PFSK-1 (cell line): ENCODE results near the gene CFAP157.

ENCODE experiments used
- FOXP2 ChIP-seq: optimal IDR thresholded peaks from 2 replicates; pipeline ENCODE3; 2011; ENCODE audit warnings: borderline replicate concordance, control low read depth, inconsistent platforms; ENCODE audit not compliant: insufficient read depth; ENCODE audit errors: extremely low read length, extremely low read depth
- POLR2AphosphoS5 ChIP-seq: IDR thresholded peaks from 2 replicates; pipeline ENCODE4 v1.6.1; 2012; ENCODE audit warnings: low read depth, mild to moderate bottlenecking, control low read depth, low read length, moderate library complexity
- SIN3A ChIP-seq: IDR thresholded peaks from 2 replicates; pipeline ENCODE4 v1.6.1; 2012; ENCODE audit warnings: mild to moderate bottlenecking, low read length, moderate library complexity, borderline replicate concordance; ENCODE audit not compliant: insufficient read depth
- TAF1 ChIP-seq: IDR thresholded peaks from 2 replicates; pipeline ENCODE4 v1.6.1; 2012; ENCODE audit warnings: low read length, control low read depth, borderline replicate concordance; ENCODE audit not compliant: insufficient read depth
- TF ChIP-seq, protein P1 (sequence below), 2 experiments: IDR thresholded peaks; 2 replicates each; pipeline versions ENCODE4 v1.6.1 to v1.8.0; 2011 to 2012; ENCODE audit warnings: low read depth in 2 of 2, low read length in 2 of 2, control low read depth in 1 of 2, inconsistent platforms in 1 of 2, mild to moderate bottlenecking in 1 of 2, moderate library complexity in 1 of 2; ENCODE audit not compliant: insufficient read depth in 1 of 2

Gene CFAP157

DNA sequence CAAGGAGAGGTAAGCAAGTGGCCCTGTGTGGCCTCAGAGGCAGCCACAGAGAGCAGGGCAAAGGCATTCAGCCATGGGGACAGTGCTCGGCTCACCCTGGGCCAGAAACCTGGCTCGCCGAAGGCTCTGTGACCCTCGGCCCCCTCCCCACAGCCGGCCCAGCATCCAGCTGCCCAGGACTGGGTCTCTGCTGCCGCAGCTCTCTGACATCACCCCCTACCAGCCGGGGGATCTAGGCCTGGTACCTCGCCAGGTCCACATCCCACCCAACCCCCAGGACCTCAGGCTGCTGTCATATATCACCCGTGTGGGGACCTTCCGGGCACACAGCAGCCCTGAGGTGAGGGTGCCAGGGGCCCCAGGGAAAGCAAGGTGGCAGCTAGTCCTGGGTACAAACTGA, 6.1 kb downstream of the CFAP157 start:
- TF ChIP-seq, protein P1, sequence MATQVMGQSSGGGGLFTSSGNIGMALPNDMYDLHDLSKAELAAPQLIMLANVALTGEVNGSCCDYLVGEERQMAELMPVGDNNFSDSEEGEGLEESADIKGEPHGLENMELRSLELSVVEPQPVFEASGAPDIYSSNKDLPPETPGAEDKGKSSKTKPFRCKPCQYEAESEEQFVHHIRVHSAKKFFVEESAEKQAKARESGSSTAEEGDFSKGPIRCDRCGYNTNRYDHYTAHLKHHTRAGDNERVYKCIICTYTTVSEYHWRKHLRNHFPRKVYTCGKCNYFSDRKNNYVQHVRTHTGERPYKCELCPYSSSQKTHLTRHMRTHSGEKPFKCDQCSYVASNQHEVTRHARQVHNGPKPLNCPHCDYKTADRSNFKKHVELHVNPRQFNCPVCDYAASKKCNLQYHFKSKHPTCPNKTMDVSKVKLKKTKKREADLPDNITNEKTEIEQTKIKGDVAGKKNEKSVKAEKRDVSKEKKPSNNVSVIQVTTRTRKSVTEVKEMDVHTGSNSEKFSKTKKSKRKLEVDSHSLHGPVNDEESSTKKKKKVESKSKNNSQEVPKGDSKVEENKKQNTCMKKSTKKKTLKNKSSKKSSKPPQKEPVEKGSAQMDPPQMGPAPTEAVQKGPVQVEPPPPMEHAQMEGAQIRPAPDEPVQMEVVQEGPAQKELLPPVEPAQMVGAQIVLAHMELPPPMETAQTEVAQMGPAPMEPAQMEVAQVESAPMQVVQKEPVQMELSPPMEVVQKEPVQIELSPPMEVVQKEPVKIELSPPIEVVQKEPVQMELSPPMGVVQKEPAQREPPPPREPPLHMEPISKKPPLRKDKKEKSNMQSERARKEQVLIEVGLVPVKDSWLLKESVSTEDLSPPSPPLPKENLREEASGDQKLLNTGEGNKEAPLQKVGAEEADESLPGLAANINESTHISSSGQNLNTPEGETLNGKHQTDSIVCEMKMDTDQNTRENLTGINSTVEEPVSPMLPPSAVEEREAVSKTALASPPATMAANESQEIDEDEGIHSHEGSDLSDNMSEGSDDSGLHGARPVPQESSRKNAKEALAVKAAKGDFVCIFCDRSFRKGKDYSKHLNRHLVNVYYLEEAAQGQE (IDR thresholded peaks at IDR 0.05; ENCODE audit: insufficient read depth in 1 of 2, low read depth in 2 of 2, low read length in 2 of 2) = no peak
- no peak for TF ChIP-seq TAF1
- TF ChIP-seq FOXP2 = no peak
- TF ChIP-seq SIN3A = no peak
- no peak for TF ChIP-seq POLR2AphosphoS5

DNA sequence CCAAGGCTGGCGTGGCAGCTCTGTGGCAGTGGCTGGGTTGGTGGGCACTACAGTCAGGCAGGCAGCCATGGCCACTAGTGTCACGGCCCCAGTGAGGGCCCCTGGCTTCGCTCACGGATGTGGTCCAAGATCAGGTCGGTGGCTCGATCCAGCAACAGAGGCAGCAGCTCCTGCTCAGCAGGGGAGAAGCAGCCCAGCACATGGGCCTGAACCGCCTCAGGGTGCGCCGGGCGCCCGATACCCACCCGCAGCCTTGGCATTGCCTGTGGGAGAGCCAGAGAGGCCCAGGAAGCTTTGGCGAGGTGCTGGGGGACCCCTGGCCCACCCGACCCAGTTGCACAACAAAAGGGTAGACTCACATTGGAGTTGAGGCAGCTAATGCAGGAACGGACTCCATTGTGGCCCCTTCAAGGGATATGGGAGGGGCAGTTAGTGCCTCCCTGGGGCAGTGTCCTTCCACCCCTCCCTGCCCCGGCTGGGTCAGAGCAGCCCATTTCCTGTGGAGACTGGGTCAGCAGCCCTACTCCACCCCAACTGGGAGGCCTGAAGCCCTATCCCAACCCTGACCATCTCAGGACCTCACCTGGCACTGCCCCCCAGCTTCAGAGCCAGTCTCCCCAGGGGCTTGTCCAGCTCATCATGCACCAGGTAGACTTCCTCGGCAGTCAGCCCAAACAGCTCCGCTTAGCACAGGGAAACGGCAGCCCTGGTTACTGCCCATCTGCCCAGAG, 7.4 kb downstream of the CFAP157 start:
- TF ChIP-seq POLR2AphosphoS5 = no peak
- no peak for TF ChIP-seq SIN3A
- TF ChIP-seq FOXP2 = no peak
- TF ChIP-seq, protein P1 (IDR thresholded peaks at IDR 0.05; ENCODE audit: insufficient read depth in 1 of 2, low read depth in 2 of 2, low read length in 2 of 2) = no peak
- TF ChIP-seq TAF1 = no peak

DNA sequence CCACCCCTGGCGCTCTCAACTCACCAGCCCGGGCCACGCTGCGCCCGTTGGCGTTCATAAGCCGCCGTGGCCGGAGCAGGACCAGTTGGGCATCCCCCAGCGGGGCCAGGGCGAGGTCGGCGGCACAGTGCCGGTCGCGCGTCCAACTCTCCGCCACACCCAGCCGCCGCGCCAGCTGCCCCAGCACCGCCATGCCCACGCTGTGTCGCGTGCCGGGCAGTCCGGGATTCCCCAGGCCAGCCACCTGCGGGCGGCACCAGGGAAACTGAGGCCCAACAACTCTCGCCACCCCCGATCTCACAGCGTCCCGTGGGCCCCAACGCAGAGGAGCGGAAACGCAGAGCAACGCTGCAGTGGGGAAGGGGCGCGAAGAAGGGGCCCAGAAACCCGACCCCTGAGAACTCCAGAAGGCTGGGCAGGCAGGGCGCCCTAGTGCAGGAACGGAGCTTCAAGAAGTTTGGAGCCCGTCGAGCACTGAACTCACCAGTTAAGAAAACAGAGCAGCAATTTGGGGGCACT, 8.2 kb downstream of the CFAP157 start:
- TF ChIP-seq TAF1 (no peak), POLR2AphosphoS5 (no peak), FOXP2 (no peak), SIN3A (no peak)
- TF ChIP-seq, protein P1 (IDR thresholded peaks at IDR 0.05; ENCODE audit: insufficient read depth in 1 of 2, low read depth in 2 of 2, low read length in 2 of 2) = no peak

DNA sequence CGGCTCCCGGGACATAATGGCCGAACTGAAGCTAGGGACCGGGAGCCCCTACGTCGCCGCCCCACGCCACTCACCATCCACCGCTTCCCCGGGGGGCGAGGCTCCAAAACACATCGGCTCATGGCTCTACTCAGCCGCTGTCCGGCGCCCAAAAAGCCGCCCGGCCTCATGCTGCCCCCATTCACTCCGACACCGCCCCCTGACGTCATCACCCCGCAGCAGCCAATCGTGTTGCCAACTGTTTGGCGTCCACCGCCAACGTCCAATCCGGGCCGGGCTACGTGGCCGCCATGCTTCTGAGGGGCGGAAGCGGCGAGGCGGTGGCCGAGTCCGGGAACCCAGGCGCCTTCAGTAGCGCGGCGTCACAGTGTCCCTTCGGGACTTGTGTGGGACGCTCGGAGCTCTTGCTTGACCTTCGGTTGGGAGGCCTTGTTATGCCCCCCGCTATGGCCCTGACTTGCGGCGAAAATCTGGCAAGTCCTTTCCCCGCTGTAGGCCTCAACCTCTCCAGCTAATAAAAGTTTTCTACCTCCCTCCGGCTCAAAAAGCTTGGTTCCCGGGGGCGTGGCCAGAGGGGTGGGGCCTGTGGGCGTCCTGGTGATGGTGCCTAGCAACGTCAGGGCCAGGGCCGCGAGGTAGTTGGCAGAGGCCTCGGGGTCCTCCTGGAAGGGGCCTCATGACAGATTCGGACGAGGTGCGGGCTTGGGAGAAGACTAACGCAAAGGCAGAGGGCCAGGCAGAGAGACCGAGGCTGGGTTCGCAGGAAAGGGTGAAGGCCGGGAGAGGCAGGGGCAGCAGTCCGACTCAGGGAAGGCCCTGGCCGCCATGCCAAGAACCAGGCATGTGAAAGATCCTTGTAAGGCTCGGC, 8.9 kb downstream of the CFAP157 start, which contains the start of the genes PTRH1 and TTC16:
Gene PTRH1 (minus strand): TSS at position 194 of the 868 bp plus-strand sequence. CDS start 24 bp downstream, at position 170.
Gene TTC16 (plus strand): TSS at position 610 of the 868 bp plus-strand sequence. CDS start 67 bp downstream, at position 677.
- TF ChIP-seq SIN3A (peak; percentile 57; the same call in 1 of the 2 replicates), POLR2AphosphoS5 (no peak), TAF1 (no peak)

DNA sequence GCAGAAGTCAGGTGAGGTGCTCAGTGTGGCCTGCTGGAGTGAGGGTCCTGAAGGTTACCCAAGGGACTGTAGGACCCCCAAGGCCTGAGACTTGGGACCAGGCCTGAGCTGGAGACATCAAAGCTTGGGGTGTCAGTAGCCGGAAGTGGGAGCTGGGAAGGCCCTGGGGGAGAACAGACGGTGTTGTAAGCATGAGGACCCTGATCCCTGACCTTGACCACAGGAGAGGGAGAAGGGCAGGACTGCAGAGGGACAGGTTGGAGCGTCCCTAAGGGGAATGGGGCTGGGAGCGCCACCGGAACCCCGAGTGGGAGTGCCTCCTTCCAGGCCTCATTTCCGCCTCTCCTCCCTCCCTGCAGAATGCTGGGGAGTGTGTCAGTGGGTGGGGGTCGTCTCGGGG, 9.6 kb downstream of the CFAP157 start:
- TF ChIP-seq, protein P1 (IDR thresholded peaks at IDR 0.05; ENCODE audit: insufficient read depth in 1 of 2, low read depth in 2 of 2, low read length in 2 of 2) = no peak
- TF ChIP-seq POLR2AphosphoS5 (no peak), FOXP2 (no peak), TAF1 (no peak), SIN3A (no peak)
